ENCODE measurements around the gene SLC46A1. TPM values are rescaled to one million over a fixed set of nuclear protein-coding genes. Genes with fewer than 3 reads are reported as not detected.

The SLC46A1 gene
- total RNA-seq, 1 donor from 2014 or later, result 16.1 TPM

- H3K27me3 Mint-ChIP-seq, result no peaks in the 10 kb centered on the region
- no peak for TF ChIP-seq CTCF (IDR thresholded peaks at IDR 0.05; ENCODE audit: unreplicated experiment)
- DNase-seq (ENCODE audit: low spot score, unreplicated experiment), result no peak
- H3K4me1 Mint-ChIP-seq (ENCODE audit: low read depth), result peaks cover 1% of the 10 kb centered on the region
- H3K27ac Mint-ChIP-seq, result no peak overlapping the region
- H3K36me3 Mint-ChIP-seq (ENCODE audit: insufficient read depth), result peaks cover 9% of the 10 kb centered on the region
- H3K4me3 Mint-ChIP-seq (ENCODE audit: low read depth), result no peak overlapping the region
- H3K9me3 Mint-ChIP-seq (ENCODE audit: low read depth), result no peaks in the 10 kb centered on the region
These were observed 10.6 kb downstream of the SLC46A1 start for GRCh38 chr17:28395426-28395825.

GRCh38 chr17:28394337-28395116 lies 11.5 kb downstream of the SLC46A1 start:
- no peaks in the 10 kb centered on the region for H3K9me3 Mint-ChIP-seq (ENCODE audit: low read depth)
- peaks cover 13% of the 10 kb centered on the region for H3K36me3 Mint-ChIP-seq (ENCODE audit: insufficient read depth)
- H3K27me3 Mint-ChIP-seq, result no peaks in the 10 kb centered on the region
- no peak for DNase-seq (ENCODE audit: low spot score, unreplicated experiment)
- H3K4me3 Mint-ChIP-seq (ENCODE audit: low read depth), result no peak overlapping the region
- H3K27ac Mint-ChIP-seq, result no peak overlapping the region
- peaks cover 8% of the 10 kb centered on the region for H3K4me1 Mint-ChIP-seq (ENCODE audit: low read depth)
- TF ChIP-seq CTCF (IDR thresholded peaks at IDR 0.05; ENCODE audit: unreplicated experiment), result no peak

- Mint-ChIP-seq H3K27ac (no peak overlapping the region), H3K4me3 (ENCODE audit: low read depth) (no peak overlapping the region), H3K36me3 (ENCODE audit: insufficient read depth) (peaks cover 15% of the 10 kb centered on the region), H3K27me3 (peaks cover 3% of the 10 kb centered on the region), H3K4me1 (ENCODE audit: low read depth) (peaks cover 8% of the 10 kb centered on the region), H3K9me3 (ENCODE audit: low read depth) (no peaks in the 10 kb centered on the region)
- no peak for TF ChIP-seq CTCF (IDR thresholded peaks at IDR 0.05; ENCODE audit: unreplicated experiment)
- no peak for DNase-seq (ENCODE audit: low spot score, unreplicated experiment)
These were observed 13.5 kb downstream of the SLC46A1 start for GRCh38 chr17:28392491-28392890.

- Mint-ChIP-seq H3K4me1 (ENCODE audit: low read depth) (peaks cover 8% of the 10 kb centered on the region), H3K9me3 (ENCODE audit: low read depth) (no peaks in the 10 kb centered on the region), H3K27ac (no peak overlapping the region), H3K36me3 (ENCODE audit: insufficient read depth) (peaks cover 15% of the 10 kb centered on the region), H3K27me3 (peaks cover 4% of the 10 kb centered on the region), H3K4me3 (ENCODE audit: low read depth) (no peak overlapping the region)
- no peak for DNase-seq (ENCODE audit: low spot score, unreplicated experiment)
- TF ChIP-seq CTCF (IDR thresholded peaks at IDR 0.05; ENCODE audit: unreplicated experiment), result no peak
These were observed 14.6 kb downstream of the SLC46A1 start for GRCh38 chr17:28391401-28391800.

GRCh38 chr17:28390984-28391383 lies 15.0 kb downstream of the SLC46A1 start:
- H3K27ac Mint-ChIP-seq, result no peak overlapping the region
- peaks cover 15% of the 10 kb centered on the region for H3K36me3 Mint-ChIP-seq (ENCODE audit: insufficient read depth)
- peaks cover 8% of the 10 kb centered on the region for H3K4me1 Mint-ChIP-seq (ENCODE audit: low read depth)
- peaks cover 9% of the 10 kb centered on the region for H3K27me3 Mint-ChIP-seq
- no peak overlapping the region for H3K4me3 Mint-ChIP-seq (ENCODE audit: low read depth)
- DNase-seq (ENCODE audit: low spot score, unreplicated experiment), result no peak
- no peaks in the 10 kb centered on the region for H3K9me3 Mint-ChIP-seq (ENCODE audit: low read depth)
- no peak for TF ChIP-seq CTCF (IDR thresholded peaks at IDR 0.05; ENCODE audit: unreplicated experiment)
